ENCODE measurements around the gene CYB561.

Gene CYB561

DNA sequence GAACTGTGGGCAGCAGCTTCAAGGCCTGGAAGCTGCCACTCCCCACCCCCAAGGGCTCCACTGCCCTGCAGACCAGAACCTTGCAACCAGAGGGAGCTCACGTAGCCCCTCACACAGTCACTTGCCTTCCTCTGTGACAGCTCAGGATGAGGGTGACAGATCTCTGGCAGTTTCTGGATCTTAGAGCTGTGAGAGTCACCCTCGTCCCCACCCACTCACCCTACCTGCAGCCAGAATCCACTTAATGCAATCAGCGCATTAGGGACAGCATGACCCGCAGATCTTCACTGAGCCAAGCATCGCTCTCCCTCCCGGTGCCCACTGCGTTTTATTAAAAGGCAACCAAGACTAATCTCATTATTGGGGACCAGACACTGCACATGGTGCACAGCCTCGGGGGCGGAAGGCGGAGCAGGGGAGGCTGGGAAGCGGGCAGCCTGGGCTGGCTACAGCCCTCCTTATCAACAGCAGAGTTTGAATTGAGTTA lies 3.5 kb downstream of the CYB561 start:
- peak; percentile 76 for DNase-seq (ENCODE audit: insufficient read length, low spot score)
- FAIRE-seq: no peak
- TF ChIP-seq, protein P1, sequence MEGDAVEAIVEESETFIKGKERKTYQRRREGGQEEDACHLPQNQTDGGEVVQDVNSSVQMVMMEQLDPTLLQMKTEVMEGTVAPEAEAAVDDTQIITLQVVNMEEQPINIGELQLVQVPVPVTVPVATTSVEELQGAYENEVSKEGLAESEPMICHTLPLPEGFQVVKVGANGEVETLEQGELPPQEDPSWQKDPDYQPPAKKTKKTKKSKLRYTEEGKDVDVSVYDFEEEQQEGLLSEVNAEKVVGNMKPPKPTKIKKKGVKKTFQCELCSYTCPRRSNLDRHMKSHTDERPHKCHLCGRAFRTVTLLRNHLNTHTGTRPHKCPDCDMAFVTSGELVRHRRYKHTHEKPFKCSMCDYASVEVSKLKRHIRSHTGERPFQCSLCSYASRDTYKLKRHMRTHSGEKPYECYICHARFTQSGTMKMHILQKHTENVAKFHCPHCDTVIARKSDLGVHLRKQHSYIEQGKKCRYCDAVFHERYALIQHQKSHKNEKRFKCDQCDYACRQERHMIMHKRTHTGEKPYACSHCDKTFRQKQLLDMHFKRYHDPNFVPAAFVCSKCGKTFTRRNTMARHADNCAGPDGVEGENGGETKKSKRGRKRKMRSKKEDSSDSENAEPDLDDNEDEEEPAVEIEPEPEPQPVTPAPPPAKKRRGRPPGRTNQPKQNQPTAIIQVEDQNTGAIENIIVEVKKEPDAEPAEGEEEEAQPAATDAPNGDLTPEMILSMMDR (IDR thresholded peaks at IDR 0.05; ENCODE audit: insufficient read depth, missing control alignments): peak; percentile 27

DNA sequence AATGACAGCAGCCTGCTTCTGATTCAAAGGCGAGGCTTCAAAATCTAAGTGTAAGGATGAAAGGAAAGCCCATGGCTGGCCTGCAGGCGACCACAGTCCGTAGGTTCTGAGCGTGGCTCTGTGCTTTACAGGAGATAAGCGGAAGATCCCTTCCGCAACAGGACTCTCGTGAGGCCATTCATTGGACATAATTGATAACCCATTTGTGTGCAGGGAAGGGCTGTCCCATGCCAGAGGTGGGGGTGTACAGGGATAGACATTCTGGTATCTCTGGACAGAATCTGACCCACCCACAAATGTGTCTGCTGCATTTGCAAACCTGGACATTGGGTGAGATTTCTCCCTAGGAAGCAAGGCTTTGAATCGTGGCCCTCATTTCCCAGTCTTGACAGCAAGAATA lies 4.0 kb downstream of the CYB561 start:
- no peak for DNase-seq (ENCODE audit: insufficient read length, low spot score)
- TF ChIP-seq, protein P1 (IDR thresholded peaks at IDR 0.05; ENCODE audit: insufficient read depth, missing control alignments): no peak
- no peak for FAIRE-seq

DNA sequence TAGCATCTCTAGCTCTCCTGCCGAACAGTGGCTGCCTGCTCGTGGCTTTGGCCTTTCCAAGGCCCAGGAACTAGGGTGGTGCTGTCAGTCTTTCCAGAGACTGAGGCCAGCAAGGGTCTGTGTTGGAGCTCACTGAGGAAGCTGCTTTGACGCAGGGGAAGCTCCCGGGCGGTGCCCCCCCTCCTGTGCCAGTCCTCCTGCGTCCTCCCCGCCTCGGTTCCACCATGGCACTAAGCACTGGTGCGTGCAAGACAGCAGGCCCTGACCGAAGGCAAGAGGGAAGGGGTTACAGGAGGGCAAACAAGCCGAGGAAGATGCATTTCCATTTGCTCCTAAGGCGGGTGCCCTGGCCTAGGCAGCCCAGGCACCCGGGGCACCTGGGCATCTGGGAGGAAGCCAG lies 4.5 kb downstream of the CYB561 start:
- no peak for DNase-seq (ENCODE audit: insufficient read length, low spot score)
- no peak for FAIRE-seq
- TF ChIP-seq, protein P1 (IDR thresholded peaks at IDR 0.05; ENCODE audit: insufficient read depth, missing control alignments): no peak

DNA sequence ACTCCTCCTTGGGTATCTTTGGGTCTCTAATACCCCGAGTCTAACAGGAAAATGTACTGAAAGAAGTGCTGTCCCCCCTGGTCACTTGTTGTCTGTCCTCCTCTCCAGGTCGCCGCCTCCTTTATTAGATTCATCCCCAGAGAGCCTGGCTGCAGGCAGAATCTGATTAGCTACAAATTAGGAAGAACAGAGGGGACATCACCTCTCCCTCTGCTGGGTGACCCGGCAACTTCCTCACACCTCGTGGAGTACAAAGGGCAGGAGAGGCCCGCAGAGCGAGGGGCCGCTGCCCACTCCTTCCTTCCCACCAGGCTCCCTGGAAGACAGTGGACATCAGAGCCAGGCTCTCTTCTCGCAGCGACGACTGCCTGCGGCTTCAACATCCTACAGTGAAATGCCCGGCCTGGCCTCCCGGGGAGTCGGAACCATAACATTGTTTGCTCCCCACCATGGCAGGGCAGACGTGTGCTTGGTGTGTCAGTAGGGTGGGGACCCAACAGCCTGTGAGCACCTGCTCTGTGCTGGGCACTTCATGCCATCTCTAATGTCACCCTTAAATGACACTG lies 5.3 kb downstream of the CYB561 start:
- FAIRE-seq (no peak), DNase-seq (ENCODE audit: insufficient read length, low spot score) (no peak)
- TF ChIP-seq, protein P1 (IDR thresholded peaks at IDR 0.05; ENCODE audit: insufficient read depth, missing control alignments): no peak

DNA sequence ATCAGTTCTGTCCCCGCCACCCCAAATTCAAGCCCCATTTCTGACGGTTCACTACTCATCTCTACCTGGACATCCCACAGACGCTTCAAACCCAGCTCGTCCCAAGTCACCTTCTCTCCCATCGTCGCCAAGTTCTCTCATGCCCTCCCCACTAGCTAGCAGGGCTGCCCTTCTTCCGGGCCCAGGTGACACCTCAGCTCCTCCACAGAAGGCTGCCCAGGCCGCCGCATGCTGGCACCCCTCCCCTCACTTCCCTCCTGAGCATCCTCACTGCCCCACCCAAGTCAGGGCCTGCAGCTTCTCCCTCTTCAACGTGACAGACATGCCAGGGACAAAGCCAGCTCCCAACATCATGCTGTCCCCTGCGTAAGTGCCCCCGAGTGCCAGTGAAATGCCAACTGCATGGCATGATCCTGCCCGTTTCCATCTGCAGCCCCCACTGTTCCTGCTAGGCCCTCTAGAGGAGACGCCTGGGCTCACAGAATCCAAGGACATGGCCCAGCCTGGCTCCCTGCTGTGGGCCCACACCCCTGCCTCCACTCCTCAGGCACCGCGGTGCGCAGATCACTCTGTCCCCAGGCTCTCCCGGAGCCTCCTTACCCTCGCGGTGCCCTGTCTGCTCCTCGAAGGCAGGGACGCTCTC lies 5.9 kb downstream of the CYB561 start:
- DNase-seq (ENCODE audit: insufficient read length, low spot score) (no peak), FAIRE-seq (no peak)
- TF ChIP-seq, protein P1 (IDR thresholded peaks at IDR 0.05; ENCODE audit: insufficient read depth, missing control alignments): no peak

DNA sequence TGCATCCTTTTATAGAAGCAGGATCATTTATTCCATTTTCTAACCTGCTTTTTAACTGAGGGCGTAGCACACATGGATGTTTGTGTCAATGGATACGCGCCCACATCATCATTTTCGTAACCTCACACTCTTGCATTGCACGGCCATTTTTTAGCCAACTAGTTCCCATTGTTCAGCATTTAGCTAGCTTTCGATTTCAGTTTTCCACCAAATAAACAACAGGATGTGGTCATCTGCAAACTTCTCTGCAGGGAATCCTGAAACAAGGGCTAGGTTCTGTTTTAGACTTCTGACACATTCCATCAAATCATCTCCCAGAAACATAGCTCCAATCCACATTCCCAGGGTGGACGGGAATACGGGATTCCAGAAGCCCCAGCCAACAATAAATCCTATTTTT lies 6.4 kb downstream of the CYB561 start:
- DNase-seq (ENCODE audit: insufficient read length, low spot score) (no peak), FAIRE-seq (no peak)
- TF ChIP-seq, protein P1 (IDR thresholded peaks at IDR 0.05; ENCODE audit: insufficient read depth, missing control alignments): no peak
